Spleen (tissue), 7 donors: Measurements from ENCODE around the gene CFAP99.

Source experiments
- POLR2A ChIP-seq, 3 donors: fragments of 450-650 bp; IDR thresholded peaks; one replicate each; pipeline ENCODE4 v1.5.1; 2017; ENCODE audit warnings: antibody characterized with exemption in 3 of 3, mild to moderate bottlenecking in 1 of 3
- TF ChIP-seq, protein P1 (sequence below), 11 experiments: fragments of 200-600 bp in 7 of 11; fragments of 450-650 bp in 4 of 11; sonication (generic) in 4 of 11; IDR thresholded peaks in 8 of 11; conservative IDR thresholded peaks in 3 of 11; 1 replicate in 7 of 11; 2 replicates in 4 of 11; pipeline versions ENCODE4 v1.4.0 to v1.8.0; 2016 to 2021; ENCODE audit warnings: antibody characterized with exemption in 11 of 11, inconsistent platforms in 4 of 11, mild to moderate bottlenecking in 1 of 11
- donor health status: DM: no; HTN: no; CAD: no; lungs with moderate emphysema.
- donor health status: DM: no; HTN: no; CAD: no.
- donor health status: DM: no; HTN: no; CAD: no.

DNA sequence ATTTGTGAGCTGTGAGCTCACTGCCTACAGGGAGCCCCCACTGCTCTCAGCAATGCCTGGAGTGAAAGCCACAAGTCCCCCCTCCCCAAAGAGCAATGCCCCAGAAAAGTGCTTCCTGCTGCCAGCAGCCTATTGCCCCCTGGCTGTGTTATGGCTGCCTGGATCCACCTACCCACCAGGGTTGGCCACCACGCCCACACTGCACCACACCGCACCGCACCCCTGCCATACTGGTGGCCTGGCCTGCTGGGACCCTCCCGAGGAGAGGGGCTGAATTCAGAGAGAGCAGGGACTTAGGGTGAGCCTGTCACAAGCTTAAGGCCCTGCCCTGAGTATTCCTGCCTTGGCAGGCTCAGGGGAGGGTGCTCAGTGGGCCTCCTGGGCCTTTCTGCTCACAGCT is 4.3 kb downstream of the CFAP99 start:
- TF ChIP-seq, protein P1, sequence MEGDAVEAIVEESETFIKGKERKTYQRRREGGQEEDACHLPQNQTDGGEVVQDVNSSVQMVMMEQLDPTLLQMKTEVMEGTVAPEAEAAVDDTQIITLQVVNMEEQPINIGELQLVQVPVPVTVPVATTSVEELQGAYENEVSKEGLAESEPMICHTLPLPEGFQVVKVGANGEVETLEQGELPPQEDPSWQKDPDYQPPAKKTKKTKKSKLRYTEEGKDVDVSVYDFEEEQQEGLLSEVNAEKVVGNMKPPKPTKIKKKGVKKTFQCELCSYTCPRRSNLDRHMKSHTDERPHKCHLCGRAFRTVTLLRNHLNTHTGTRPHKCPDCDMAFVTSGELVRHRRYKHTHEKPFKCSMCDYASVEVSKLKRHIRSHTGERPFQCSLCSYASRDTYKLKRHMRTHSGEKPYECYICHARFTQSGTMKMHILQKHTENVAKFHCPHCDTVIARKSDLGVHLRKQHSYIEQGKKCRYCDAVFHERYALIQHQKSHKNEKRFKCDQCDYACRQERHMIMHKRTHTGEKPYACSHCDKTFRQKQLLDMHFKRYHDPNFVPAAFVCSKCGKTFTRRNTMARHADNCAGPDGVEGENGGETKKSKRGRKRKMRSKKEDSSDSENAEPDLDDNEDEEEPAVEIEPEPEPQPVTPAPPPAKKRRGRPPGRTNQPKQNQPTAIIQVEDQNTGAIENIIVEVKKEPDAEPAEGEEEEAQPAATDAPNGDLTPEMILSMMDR (IDR thresholded peaks at IDR 0.05 in 8 of 11, conservative IDR thresholded peaks at IDR 0.05 in 3 of 11), result no peak
- TF ChIP-seq POLR2A (IDR thresholded peaks at IDR 0.05), result no peak
